ENCODE measurements around the gene PRND. TPM values are rescaled to one million over a fixed set of nuclear protein-coding genes. Genes with fewer than 3 reads are reported as not detected.

PRND gene
- total RNA-seq, 4 donors from 2014 or later, result under 0.01 TPM; not detected in 3

DNA sequence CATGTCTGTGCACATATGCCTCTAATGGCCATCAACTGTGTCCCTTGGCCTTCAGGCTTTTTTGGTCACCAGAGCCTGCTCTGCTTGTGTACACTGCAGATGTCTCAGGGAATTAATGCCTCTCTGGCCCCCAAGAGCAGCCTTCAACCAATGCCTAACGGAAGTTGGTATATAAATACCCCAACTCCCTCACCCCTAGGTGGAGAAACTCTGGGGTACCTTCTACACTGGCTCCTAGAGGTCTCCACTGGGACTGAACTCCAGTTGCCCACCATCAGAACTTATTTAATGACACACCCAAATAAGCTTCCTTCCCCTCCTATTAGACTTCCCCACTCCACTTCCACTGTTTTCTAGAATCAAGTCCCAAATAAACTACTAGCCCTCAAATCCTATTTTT is 43.1 kb downstream of the PRND start:
- Histone ChIP-seq H3K4me1 (peaks cover 0 to 23% (median 2%) of the 10 kb centered on the region in 4 donors), H3K4me3 (no peak overlapping the region), H3K27me3 (no peaks in the 10 kb centered on the region), H3K9me3 (no peaks in the 10 kb centered on the region), H3K36me3 (no peaks in the 10 kb centered on the region), H3K27ac (no peak overlapping the region)
- 0 to 93% methylated on average over 1 of the region's 1 CpG for WGBS, 2 donors
- TF ChIP-seq, protein P1, sequence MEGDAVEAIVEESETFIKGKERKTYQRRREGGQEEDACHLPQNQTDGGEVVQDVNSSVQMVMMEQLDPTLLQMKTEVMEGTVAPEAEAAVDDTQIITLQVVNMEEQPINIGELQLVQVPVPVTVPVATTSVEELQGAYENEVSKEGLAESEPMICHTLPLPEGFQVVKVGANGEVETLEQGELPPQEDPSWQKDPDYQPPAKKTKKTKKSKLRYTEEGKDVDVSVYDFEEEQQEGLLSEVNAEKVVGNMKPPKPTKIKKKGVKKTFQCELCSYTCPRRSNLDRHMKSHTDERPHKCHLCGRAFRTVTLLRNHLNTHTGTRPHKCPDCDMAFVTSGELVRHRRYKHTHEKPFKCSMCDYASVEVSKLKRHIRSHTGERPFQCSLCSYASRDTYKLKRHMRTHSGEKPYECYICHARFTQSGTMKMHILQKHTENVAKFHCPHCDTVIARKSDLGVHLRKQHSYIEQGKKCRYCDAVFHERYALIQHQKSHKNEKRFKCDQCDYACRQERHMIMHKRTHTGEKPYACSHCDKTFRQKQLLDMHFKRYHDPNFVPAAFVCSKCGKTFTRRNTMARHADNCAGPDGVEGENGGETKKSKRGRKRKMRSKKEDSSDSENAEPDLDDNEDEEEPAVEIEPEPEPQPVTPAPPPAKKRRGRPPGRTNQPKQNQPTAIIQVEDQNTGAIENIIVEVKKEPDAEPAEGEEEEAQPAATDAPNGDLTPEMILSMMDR (IDR thresholded peaks at IDR 0.05), result no peak
- no peak for DNase-seq (ENCODE audit: low spot score in 2 of 2)

DNA sequence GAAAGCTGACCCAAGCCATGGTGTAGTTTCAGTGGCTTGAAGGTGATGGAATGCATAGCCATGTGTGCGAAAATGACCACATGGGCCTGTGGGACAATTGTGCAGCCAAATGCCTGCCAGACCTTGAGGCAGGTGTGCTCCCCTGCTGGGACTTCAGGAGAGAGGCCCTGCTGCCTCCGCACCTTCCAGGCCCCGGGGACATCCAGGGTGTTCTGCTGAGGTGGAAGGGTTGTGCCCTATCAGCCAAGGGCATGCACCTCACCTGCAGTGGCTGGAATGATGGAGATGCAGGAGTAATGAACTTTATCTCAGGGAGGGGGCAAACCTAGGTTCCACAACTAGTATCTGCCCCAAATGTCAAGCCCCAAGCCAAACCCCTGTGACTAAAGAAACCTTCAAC is 44.0 kb downstream of the PRND start:
- H3K9me3 ChIP-seq, result no peaks in the 10 kb centered on the region
- no peak overlapping the region for H3K4me3 ChIP-seq
- DNase-seq (ENCODE audit: low spot score in 2 of 2), result no peak
- no peaks in the 10 kb centered on the region for H3K36me3 ChIP-seq
- H3K4me1 ChIP-seq, result peaks cover 0 to 21% (median 2%) of the 10 kb centered on the region in 4 donors
- TF ChIP-seq EP300 (IDR thresholded peaks at IDR 0.05) (no peak), POLR2A (IDR thresholded peaks at IDR 0.05) (no peak)
- TF ChIP-seq, protein P1 (IDR thresholded peaks at IDR 0.05), result no peak
- no peak overlapping the region for H3K27ac ChIP-seq
- H3K27me3 ChIP-seq, result no peaks in the 10 kb centered on the region
- WGBS, 2 donors, result 88 to 89% methylated on average over 3 of the region's 3 CpGs

DNA sequence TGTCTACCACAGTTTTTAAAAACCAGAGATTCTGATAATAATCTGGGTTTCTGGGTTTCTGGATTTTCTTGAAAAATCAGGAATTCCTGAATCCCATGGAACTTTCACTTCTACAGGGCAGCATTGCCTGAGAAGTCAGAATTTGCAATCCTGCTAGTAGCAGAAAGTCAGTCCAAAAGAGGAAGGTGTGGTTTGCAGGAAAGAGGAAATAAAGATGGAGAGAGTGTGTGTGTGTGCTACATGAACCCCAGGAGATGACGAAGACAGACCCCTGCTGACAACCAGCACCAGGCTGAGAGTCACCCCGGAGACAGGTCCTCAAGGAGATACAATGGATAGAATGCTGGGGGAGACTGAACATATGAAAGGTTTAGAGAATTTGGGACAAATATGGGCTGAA is 44.9 kb downstream of the PRND start:
- Histone ChIP-seq H3K36me3 (no peaks in the 10 kb centered on the region), H3K9me3 (no peaks in the 10 kb centered on the region), H3K27ac (no peak overlapping the region), H3K27me3 (no peaks in the 10 kb centered on the region), H3K4me1 (peaks cover 0 to 12% (median 0%) of the 10 kb centered on the region in 4 donors), H3K4me3 (no peak overlapping the region)
- no peak for DNase-seq (ENCODE audit: low spot score in 2 of 2)
- WGBS, 2 donors, result 74 to 78% methylated on average over 2 of the region's 2 CpGs
- peak in 1 of 2 donors; percentile 64 for TF ChIP-seq EP300 (IDR thresholded peaks at IDR 0.05)
- TF ChIP-seq POLR2A (IDR thresholded peaks at IDR 0.05), result no peak
- TF ChIP-seq, protein P1 (IDR thresholded peaks at IDR 0.05), result no peak

DNA sequence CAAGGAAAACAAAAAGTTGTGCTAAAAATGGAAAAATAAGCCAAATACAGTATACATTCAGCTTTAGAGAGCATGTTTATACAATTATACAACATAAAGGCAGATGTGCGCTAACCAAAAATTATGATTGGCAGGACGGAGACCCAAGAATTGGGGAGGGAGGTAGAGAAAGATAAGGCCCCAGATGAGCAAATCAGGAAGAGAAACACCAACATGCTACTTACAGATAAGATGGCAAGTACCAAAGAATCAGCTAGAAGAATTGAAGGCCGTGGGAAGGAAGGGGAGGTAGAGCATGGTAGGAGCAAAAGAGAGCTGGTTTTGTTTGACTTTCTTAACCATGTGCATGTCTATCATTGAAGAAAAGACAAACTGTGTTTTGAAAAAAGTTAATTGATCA is 45.4 kb downstream of the PRND start:
- 78 to 83% methylated on average over 3 of the region's 3 CpGs for WGBS, 2 donors
- no peaks in the 10 kb centered on the region for H3K36me3 ChIP-seq
- no peaks in the 10 kb centered on the region for H3K27me3 ChIP-seq
- no peak overlapping the region for H3K4me3 ChIP-seq
- H3K4me1 ChIP-seq, result peaks cover 0 to 10% (median 0%) of the 10 kb centered on the region in 4 donors
- DNase-seq (ENCODE audit: low spot score in 2 of 2), result no peak
- H3K9me3 ChIP-seq, result no peaks in the 10 kb centered on the region
- TF ChIP-seq EP300 (IDR thresholded peaks at IDR 0.05), result no peak
- TF ChIP-seq POLR2A (IDR thresholded peaks at IDR 0.05), result no peak
- TF ChIP-seq, protein P1 (IDR thresholded peaks at IDR 0.05), result no peak
- no peak overlapping the region for H3K27ac ChIP-seq

DNA sequence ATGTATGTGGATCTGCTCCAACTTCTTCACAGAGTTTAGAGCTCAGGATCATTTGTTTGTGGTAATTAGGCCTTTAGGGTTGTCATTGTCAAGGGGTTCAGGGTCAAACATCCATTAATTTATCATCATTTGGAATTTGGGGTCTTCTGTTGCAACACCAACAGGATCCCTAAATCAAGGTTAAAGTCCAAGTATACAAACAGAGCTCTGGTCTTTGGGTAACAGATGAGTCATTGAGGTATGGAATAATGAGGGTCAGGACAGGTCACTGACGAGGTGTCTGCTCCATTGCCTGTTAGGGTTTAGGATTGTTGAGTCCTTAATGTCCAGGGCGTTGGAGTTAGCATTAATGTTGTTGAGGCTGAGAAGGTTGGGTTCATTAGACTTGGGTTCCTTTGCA is 47.6 kb downstream of the PRND start:
- Histone ChIP-seq H3K27ac (no peak overlapping the region), H3K4me3 (no peak overlapping the region), H3K9me3 (no peaks in the 10 kb centered on the region), H3K36me3 (no peaks in the 10 kb centered on the region), H3K4me1 (no peaks in the 10 kb centered on the region), H3K27me3 (no peaks in the 10 kb centered on the region)
- no peak for DNase-seq (ENCODE audit: low spot score in 2 of 2)
- 69 to 81% methylated on average over 2 of the region's 2 CpGs for WGBS, 2 donors
- TF ChIP-seq POLR2A (IDR thresholded peaks at IDR 0.05) (no peak), EP300 (IDR thresholded peaks at IDR 0.05) (no peak)
- TF ChIP-seq, protein P1 (IDR thresholded peaks at IDR 0.05), result no peak

All from tibial nerve (tissue), 4 donors.